IMR-90 (cell line): ENCODE measurements around the gene FAM216B. TPM values are rescaled to one million over a fixed set of nuclear protein-coding genes. Genes with fewer than 3 reads are reported as not detected.

Source experiments
- ATAC-seq: fragments of 200-7000 bp; cut with Tn5 transposase; 2 replicates; pipeline ENCODE4 v1.9.1; 2020; ENCODE audit warnings: low read depth, mild to moderate bottlenecking, moderate library complexity
- BruUV-seq: library from RNA; stranded (reverse); fragments of 400-500 nt; replicated peaks from 2 replicates; lab custom pipeline; 2021; lab: Mats Ljungman, UMichigan
- CTCF ChIA-PET: fragments of 300-600 bp; formaldehyde crosslinking; extraction: SDS; loops from one replicate; lab custom pipeline; 2021; ENCODE audit warnings: antibody characterized with exemption; lab: Yijun Ruan, JAX
- POLR2A ChIA-PET: fragments of 300-600 bp; sonication (Branson Sonifier 250); formaldehyde crosslinking; loops from one replicate; lab custom pipeline; 2022; ENCODE audit warnings: antibody characterized with exemption; ENCODE audit not compliant: unreplicated experiment; lab: Charles Lee
- DNase-seq: peaks from one replicate; pipeline ENCODE4 v3.0.0; 2013
- H2AFZ ChIP-seq: replicated peaks from 2 replicates; pipeline ENCODE3; 2013; ENCODE audit warnings: low read length, mild to moderate bottlenecking; ENCODE audit not compliant: poor library complexity
- H2AK5ac ChIP-seq: 2 replicates; pipeline ENCODE4 v1.6.1; 2013; ENCODE audit warnings: low read depth, low read length, inconsistent platforms
- H2AK9ac ChIP-seq: replicated peaks from 2 replicates; pipeline ENCODE3; 2013; ENCODE audit warnings: mild to moderate bottlenecking, low read depth, low read length, moderate library complexity; ENCODE audit not compliant: poor library complexity
- H2BK120ac ChIP-seq: 2 replicates; pipeline ENCODE4 v1.6.1; 2013; ENCODE audit warnings: low read depth, low read length, inconsistent platforms
- H2BK15ac ChIP-seq: 3 replicates; pipeline ENCODE4 v1.6.1; 2013; ENCODE audit warnings: low read depth, low read length, inconsistent platforms
- H2BK20ac ChIP-seq: 2 replicates; pipeline ENCODE4 v1.6.1; 2013; ENCODE audit warnings: low read depth, mild to moderate bottlenecking, inconsistent platforms, low read length, moderate library complexity
- H2BK5ac ChIP-seq: 2 replicates; pipeline ENCODE4 v1.6.1; 2013; ENCODE audit warnings: mild to moderate bottlenecking, low read depth, low read length, inconsistent platforms; ENCODE audit not compliant: poor library complexity, severe bottlenecking
- H3K14ac ChIP-seq: replicated peaks from 2 replicates; pipeline ENCODE4 v1.6.1; 2013; ENCODE audit warnings: low read depth, low read length, inconsistent platforms
- H3K18ac ChIP-seq: 2 replicates; pipeline ENCODE4 v1.6.1; 2013; ENCODE audit warnings: low read depth, low read length, control low read depth
- H3K23ac ChIP-seq: 2 replicates; pipeline ENCODE4 v1.6.1; 2013; ENCODE audit warnings: low read depth, low read length, inconsistent platforms
- H3K27ac ChIP-seq: 2 replicates; pipeline ENCODE4 v1.5.1; 2013; ENCODE audit warnings: mild to moderate bottlenecking, control low read depth, low read length; ENCODE audit not compliant: insufficient read depth
- H3K27me3 ChIP-seq: 2 replicates; pipeline ENCODE4 v1.6.1; 2013; ENCODE audit warnings: low read length; ENCODE audit not compliant: control insufficient read depth, insufficient read depth
- H3K36me3 ChIP-seq: 2 replicates; pipeline ENCODE4 v1.6.1; 2013; ENCODE audit warnings: low read length, mixed read lengths; ENCODE audit not compliant: control insufficient read depth, insufficient read depth
- H3K4ac ChIP-seq: 2 replicates; pipeline ENCODE4 v1.6.1; 2013; ENCODE audit warnings: low read depth, low read length, inconsistent platforms
- H3K4me1 ChIP-seq: 2 replicates; pipeline ENCODE4 v1.6.1; 2013; ENCODE audit warnings: low read length, mixed read lengths; ENCODE audit not compliant: control insufficient read depth, insufficient read depth
- H3K4me2 ChIP-seq: 2 replicates; pipeline ENCODE4 v1.6.1; 2013; ENCODE audit warnings: low read depth, mild to moderate bottlenecking, control low read depth, low read length, moderate library complexity
- H3K4me3 ChIP-seq: 2 replicates; pipeline ENCODE4 v1.5.1; 2013; ENCODE audit warnings: low read depth, mild to moderate bottlenecking, control low read depth, low read length, moderate library complexity; ENCODE audit not compliant: insufficient read depth
- H3K56ac ChIP-seq: 2 replicates; pipeline ENCODE4 v1.6.1; 2013; ENCODE audit warnings: low read length, inconsistent platforms; ENCODE audit not compliant: insufficient read depth; ENCODE audit errors: extremely low read depth
- H3K79me1 ChIP-seq, 2 experiments: 2 replicates each; pipeline ENCODE4 v1.6.1; 2013; ENCODE audit warnings: low read length in 2 of 2, inconsistent platforms in 1 of 2, low read depth in 1 of 2
- H3K9ac ChIP-seq: 2 replicates; pipeline ENCODE4 v1.6.1; 2013; ENCODE audit warnings: low read depth, low read length, control low read depth
- H3K9me1 ChIP-seq: 2 replicates; pipeline ENCODE4 v1.6.1; 2013; ENCODE audit warnings: low read length, inconsistent platforms; ENCODE audit not compliant: insufficient read depth
- H3K9me3 ChIP-seq: 2 replicates; pipeline ENCODE4 v1.6.1; 2013; ENCODE audit warnings: low read length; ENCODE audit not compliant: control insufficient read depth, insufficient read depth
- H4K20me1 ChIP-seq: 2 replicates; pipeline ENCODE4 v1.6.1; 2013; ENCODE audit warnings: low read length, inconsistent platforms; ENCODE audit not compliant: insufficient read depth
- H4K5ac ChIP-seq: 2 replicates; pipeline ENCODE4 v1.6.1; 2013; ENCODE audit warnings: mild to moderate bottlenecking, low read depth, low read length, control low read depth
- H4K8ac ChIP-seq, 2 experiments: 2 replicates each; pipeline ENCODE4 v1.6.1; 2013; ENCODE audit warnings: low read depth in 2 of 2, low read length in 2 of 2, control low read depth in 1 of 2, inconsistent platforms in 1 of 2
- H4K91ac ChIP-seq: 2 replicates; pipeline ENCODE4 v1.6.1; 2013; ENCODE audit warnings: low read depth, low read length, inconsistent platforms; ENCODE audit not compliant: insufficient read depth
- CEBPB ChIP-seq: IDR thresholded peaks from 2 replicates; pipeline ENCODE4 v1.6.1; 2012; ENCODE audit warnings: low read depth, low read length, improper control_type of control experiment
- MAFK ChIP-seq: IDR thresholded peaks from 2 replicates; pipeline ENCODE4 v1.6.1; 2012; ENCODE audit warnings: low read depth, low read length, improper control_type of control experiment
- MAZ ChIP-seq: IDR thresholded peaks from 2 replicates; pipeline ENCODE4 v1.6.1; 2012; ENCODE audit warnings: low read depth, mild to moderate bottlenecking, low read length, improper control_type of control experiment, moderate library complexity, borderline replicate concordance
- RAD21 ChIP-seq: IDR thresholded peaks from 2 replicates; pipeline ENCODE4 v1.6.1; 2012; ENCODE audit warnings: low read length, improper control_type of control experiment
- WGBS, 2 experiments: methylation state at CpG; one replicate each; pipeline versions ENCODE4 v1.1.5 to v1.1.7; 2013; ENCODE audit warnings: missing lambda C conversion rate in 2 of 2; ENCODE audit not compliant: insufficient read length in 1 of 2; ENCODE audit errors: extremely low coverage in 2 of 2; 5-methylcytosine and 5-hydroxymethylcytosine counted together
- dilution Hi-C: fragments of 300-500 bp; cut with HindIII; formaldehyde crosslinking; loops from one replicate; pipeline ENCODE4 v1.14.3; 2018; ENCODE audit warnings: low sequenced_read_pairs; ENCODE audit not compliant: unreplicated experiment
- in situ Hi-C: fragments of 300-500 bp; cut with MboI; formaldehyde crosslinking; loops from 3 replicates; pipeline ENCODE4 v1.14.3; 2019; ENCODE audit warnings: low sequenced_read_pairs, inconsistent platforms, mixed read lengths
- intact Hi-C: fragments of 100-400 bp; cut with micrococcal nuclease; formaldehyde crosslinking; loops from 2 replicates; pipeline ENCODE4 v1.10.0; 2022
- polyA plus RNA-seq, 3 experiments: library from polyadenylated mRNA; depleted of rRNA; stranded (reverse); fragments of >200 nt; gene quantifications; 2 replicates each; pipeline ENCODE4 v1.2.3, GENCODE V29; 2012; ENCODE audit warnings: low replicate concordance in 1 of 3
- total RNA-seq: library from RNA; depleted of rRNA; stranded (reverse); fragments of >200 nt; gene quantifications from 2 replicates; pipeline ENCODE4 v1.2.3, GENCODE V29; 2012
- TF ChIP-seq, protein P1 (sequence below): fragments of 150-350 bp; IDR thresholded peaks from 2 replicates; pipeline ENCODE4 v1.6.1; 2017; ENCODE audit warnings: mild to moderate bottlenecking, antibody characterized with exemption, low read length, low read depth

Gene FAM216B
- total and polyA plus RNA-seq, 2 of the 4 experiments (the other 2 are of a cell fraction) = not detected

DNA sequence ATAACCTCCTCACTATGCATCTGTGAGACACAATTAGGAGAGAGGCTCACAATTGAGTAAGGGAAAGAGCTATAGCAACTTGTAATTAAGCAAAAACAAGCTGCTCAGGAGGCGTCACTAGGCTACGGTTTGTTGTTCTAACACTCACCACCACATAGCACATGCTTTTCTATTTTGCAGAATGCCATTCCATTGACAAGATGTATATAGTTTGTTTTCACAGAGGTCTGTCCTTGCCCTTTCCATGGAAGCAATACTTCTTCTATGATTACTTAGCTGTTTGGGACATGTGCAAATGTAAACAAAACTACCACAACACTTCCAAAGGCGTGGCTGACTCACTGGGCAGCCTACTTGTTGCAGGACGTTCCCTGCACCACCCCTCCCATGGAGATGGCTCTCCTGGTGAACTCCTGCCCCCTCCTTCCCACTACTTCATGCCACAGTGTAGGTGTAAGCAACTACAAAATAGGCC is 33.9 kb upstream of the FAM216B start (continued):
- TF ChIP-seq MAZ = peak; percentile 78; the same call in 1 of the 2 replicates

DNA sequence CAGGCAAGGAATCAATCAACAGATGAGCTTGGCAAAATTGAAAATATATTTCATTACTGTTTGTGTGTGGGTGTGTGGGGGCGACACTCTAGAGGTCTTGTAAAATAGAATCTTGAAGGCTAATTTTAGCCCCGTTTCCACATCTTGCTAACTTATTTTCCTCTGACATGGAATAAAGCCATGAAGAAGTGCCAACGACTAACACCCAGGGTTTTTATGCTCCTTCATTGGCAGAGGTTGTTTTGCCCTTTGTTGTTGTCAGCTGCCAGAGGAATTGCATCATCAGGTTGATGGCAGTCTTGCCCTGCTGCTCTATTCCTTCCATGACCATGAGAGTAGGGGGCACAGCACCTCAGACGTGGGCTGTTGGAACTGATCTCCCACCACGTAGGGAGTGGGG is 30.6 kb upstream of the FAM216B start:
- no peaks in the 10 kb centered on the region for H3K79me1 ChIP-seq
- ChIA-PET CTCF (no interaction called here), POLR2A (no interaction called here)
- no peak overlapping the region for H2AFZ ChIP-seq
- no peaks in the 10 kb centered on the region for H3K9me3 ChIP-seq
- TF ChIP-seq MAFK (no peak), RAD21 (no peak), CEBPB (peak; percentile 68)
- TF ChIP-seq, protein P1, sequence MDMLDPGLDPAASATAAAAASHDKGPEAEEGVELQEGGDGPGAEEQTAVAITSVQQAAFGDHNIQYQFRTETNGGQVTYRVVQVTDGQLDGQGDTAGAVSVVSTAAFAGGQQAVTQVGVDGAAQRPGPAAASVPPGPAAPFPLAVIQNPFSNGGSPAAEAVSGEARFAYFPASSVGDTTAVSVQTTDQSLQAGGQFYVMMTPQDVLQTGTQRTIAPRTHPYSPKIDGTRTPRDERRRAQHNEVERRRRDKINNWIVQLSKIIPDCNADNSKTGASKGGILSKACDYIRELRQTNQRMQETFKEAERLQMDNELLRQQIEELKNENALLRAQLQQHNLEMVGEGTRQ = no peak
- ATAC-seq (no peak), DNase-seq (no peak)
- H2BK5ac ChIP-seq = peak overlapping the region; percentile 10
- H2BK15ac ChIP-seq = 0 out of 3 replicates have a peak overlapping the region, but pooled peaks have one; percentile 6
- H4K20me1 ChIP-seq = no peaks in the 10 kb centered on the region
- no peak overlapping the region for H3K56ac ChIP-seq
- H3K18ac ChIP-seq = no peak overlapping the region
- no peak overlapping the region for H4K8ac ChIP-seq
- H2AK9ac ChIP-seq = no peak overlapping the region
- H3K27ac ChIP-seq = no peak overlapping the region
- H2BK20ac ChIP-seq = no peak overlapping the region
- intact Hi-C loops = no loop called here
- peaks cover 5% of the 10 kb centered on the region; the same call in 1 of the 2 replicates for H3K9me1 ChIP-seq
- H3K4me1 ChIP-seq = peaks cover 15% of the 10 kb centered on the region
- H4K91ac ChIP-seq = peak overlapping the region; percentile 48; the same call in 1 of the 2 replicates
- H4K5ac ChIP-seq = no peak overlapping the region
- no peak overlapping the region for H3K4me2 ChIP-seq
- dilution Hi-C loops = no loop called here
- H3K14ac ChIP-seq = no peak overlapping the region; the same call in 1 of the 2 replicates
- H3K9ac ChIP-seq = no peak overlapping the region
- no peaks in the 10 kb centered on the region for H3K36me3 ChIP-seq
- H3K27me3 ChIP-seq = no peaks in the 10 kb centered on the region
- 80% methylated on average over 2 of the region's 5 CpGs; no CpG with 5 or more reads in 1 of the 2 experiments for WGBS, 2 experiments
- no peak overlapping the region for H3K23ac ChIP-seq
- no peak overlapping the region for H2BK120ac ChIP-seq
- BruUV-seq = no TSS peak
- in situ Hi-C loops = no loop called here
- no peak overlapping the region for H3K4me3 ChIP-seq
- H3K4ac ChIP-seq = 0 out of 2 replicates have a peak overlapping the region, but pooled peaks have one; percentile 51
- H2AK5ac ChIP-seq = peak overlapping the region; percentile 67
